Esophagus squamous epithelium (tissue), 5 donors: ENCODE measurements around the gene CACNG4. TPM values are rescaled to one million over a fixed set of nuclear protein-coding genes. Genes with fewer than 3 reads are reported as not detected.

Experiments used
- DNase-seq: peaks from one replicate; lab custom pipeline; 2025; lab: John Stamatoyannopoulos, UW
- H3K27ac ChIP-seq, 4 donors: fragments of 200-600 bp; sonication (generic); one replicate each; pipeline ENCODE4 v1.5.1; 2016 to 2019; ENCODE audit warnings: mild to moderate bottlenecking in 1 of 4
- H3K27me3 ChIP-seq, 4 donors: fragments of 200-600 bp; sonication (generic); 1 replicate in 3 of 4; 2 replicates in 1 of 4; pipeline versions ENCODE4 v1.5.1 to v1.6.0; 2017 to 2021; ENCODE audit warnings: antibody characterized with exemption in 1 of 4
- H3K36me3 ChIP-seq, 3 donors: fragments of 200-600 bp; sonication (generic); one replicate each; pipeline ENCODE4 v1.5.1; 2016 to 2019
- H3K4me1 ChIP-seq, 3 donors: fragments of 200-600 bp; sonication (generic); one replicate each; pipeline ENCODE4 v1.5.1; 2017 to 2019
- H3K4me3 ChIP-seq, 4 donors: fragments of 200-600 bp; sonication (generic); 1 replicate in 3 of 4; 2 replicates in 1 of 4; pipeline ENCODE4 v1.5.1; 2016 to 2019; ENCODE audit warnings: mild to moderate bottlenecking in 2 of 4, moderate library complexity in 1 of 4
- H3K9me3 ChIP-seq, 3 donors: fragments of 200-600 bp; sonication (generic); one replicate each; pipeline ENCODE4 v1.5.1; 2016 to 2019
- CTCF ChIP-seq, 6 experiments: fragments of 450-650 bp in 4 of 6; fragments of 200-600 bp in 2 of 6; sonication (generic) in 2 of 6; IDR thresholded peaks; one replicate each; pipeline ENCODE4 v1.5.1; 2016 to 2019; ENCODE audit warnings: antibody characterized with exemption in 6 of 6, mild to moderate bottlenecking in 4 of 6, moderate library complexity in 4 of 6
- POLR2A ChIP-seq, 4 donors: fragments of 450-650 bp; IDR thresholded peaks; one replicate each; pipeline ENCODE4 v1.6.1; 2017; ENCODE audit warnings: antibody characterized with exemption in 4 of 4, mild to moderate bottlenecking in 4 of 4, moderate library complexity in 3 of 4
- WGBS, 2 donors: methylation state at CpG; one replicate each; pipeline ENCODE4 v1.1.5; 2018; 5-methylcytosine and 5-hydroxymethylcytosine counted together
- intact Hi-C: fragments of 100-400 bp; cut with DNase I; formaldehyde crosslinking; loops from one replicate; pipeline ENCODE4 v1.15.0; 2022
- total RNA-seq, 4 donors: library from RNA; depleted of rRNA; stranded (reverse); fragments of >200 nt; gene quantifications; one replicate each; pipeline ENCODE4 v1.1.0, GENCODE V29; 2016
- donor health status: DM: yes; HTN: yes; CAD: no.

The CACNG4 gene
- total RNA-seq, 4 donors from 2014 or later = 0.08 to 0.38 (median 0.31) TPM; not detected in 1

- intact Hi-C loops = no loop called here
- DNase-seq = no peak
- Histone ChIP-seq H3K27me3 (peaks cover 0 to 87% (median 0%) of the 10 kb centered on the region in 4 donors), H3K36me3 (no peaks in the 10 kb centered on the region), H3K4me1 (peaks cover 0 to 22% (median 0%) of the 10 kb centered on the region in 3 donors), H3K4me3 (no peak overlapping the region), H3K9me3 (no peaks in the 10 kb centered on the region), H3K27ac (no peak overlapping the region)
- no peak for TF ChIP-seq POLR2A (IDR thresholded peaks at IDR 0.05)
- 74 to 86% methylated on average over 8 of the region's 8 CpGs for WGBS, 2 donors
Measured at GRCh38 chr17:66942451-66943264, 21.8 kb upstream of the CACNG4 start.

DNA sequence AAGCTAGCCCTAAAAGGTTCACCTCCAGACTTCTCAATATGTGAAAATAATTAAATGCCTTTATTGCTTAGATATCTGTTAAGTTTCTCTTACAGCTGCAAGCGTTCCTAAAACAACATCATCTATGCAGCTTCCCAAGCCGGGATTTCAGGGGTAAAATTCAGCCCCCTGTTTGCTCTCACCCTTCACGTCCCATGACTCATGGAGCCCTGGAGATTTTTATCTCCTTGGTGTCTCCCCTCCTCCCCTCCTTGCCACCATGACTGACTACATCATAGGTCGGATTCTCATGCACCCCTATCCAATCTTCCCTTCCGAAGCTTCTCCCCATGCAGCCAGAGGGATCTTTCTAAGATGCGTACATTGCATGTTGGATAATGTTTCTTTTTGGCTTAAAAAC lies 21.0 kb upstream of the CACNG4 start:
- no peak overlapping the region for H3K4me3 ChIP-seq
- peaks cover 0 to 22% (median 0%) of the 10 kb centered on the region in 3 donors for H3K4me1 ChIP-seq
- no peak overlapping the region for H3K27ac ChIP-seq
- no peaks in the 10 kb centered on the region for H3K9me3 ChIP-seq
- no peaks in the 10 kb centered on the region for H3K36me3 ChIP-seq
- intact Hi-C loops = no loop called here
- WGBS, 2 donors = 74 to 79% methylated on average over 6 of the region's 6 CpGs
- DNase-seq = no peak
- H3K27me3 ChIP-seq = peaks cover 0 to 86% (median 0%) of the 10 kb centered on the region in 4 donors
- no peak for TF ChIP-seq POLR2A (IDR thresholded peaks at IDR 0.05)
- no peak for TF ChIP-seq CTCF (IDR thresholded peaks at IDR 0.05)

DNA sequence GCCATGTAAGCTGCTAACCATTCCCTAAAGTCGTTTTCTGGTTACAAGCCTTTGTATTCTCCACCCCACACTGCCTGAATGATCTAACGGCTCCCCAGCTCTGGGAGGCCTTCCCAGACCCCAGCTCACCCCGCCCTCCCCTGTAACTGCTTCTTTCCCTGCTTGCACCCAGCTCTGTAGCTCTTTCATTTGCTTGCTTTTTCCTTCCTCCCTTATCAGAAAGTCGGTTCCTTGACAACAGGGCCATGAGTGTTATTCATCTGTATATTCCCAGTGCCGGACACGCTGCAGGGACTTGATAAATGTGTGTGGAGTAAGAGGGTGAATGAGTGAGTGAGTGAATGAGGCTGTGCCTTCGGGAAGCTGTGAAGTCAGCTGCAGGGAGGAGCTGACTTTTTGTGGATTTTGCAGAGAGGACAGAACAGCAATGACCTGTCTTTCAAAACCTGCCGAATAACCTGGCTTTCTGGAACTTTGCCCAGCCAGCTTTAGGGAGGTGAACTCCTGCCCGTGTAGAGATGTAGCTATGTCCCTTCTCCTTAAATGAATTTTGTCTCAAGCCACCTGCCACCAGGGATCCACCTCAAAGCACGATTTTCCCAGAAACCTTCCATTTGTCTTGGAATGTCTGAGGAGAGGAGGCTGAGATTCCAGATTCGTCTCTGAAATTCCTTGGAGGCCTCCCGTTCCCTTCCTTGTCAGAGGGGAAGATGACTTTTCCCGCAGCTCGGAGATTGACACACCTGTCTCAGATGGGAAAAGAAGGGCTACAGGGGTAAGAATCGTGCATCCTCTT lies 20.0 kb upstream of the CACNG4 start:
- H3K9me3 ChIP-seq = no peaks in the 10 kb centered on the region
- TF ChIP-seq CTCF (IDR thresholded peaks at IDR 0.05) (no peak), POLR2A (IDR thresholded peaks at IDR 0.05) (no peak)
- no peak overlapping the region for H3K4me3 ChIP-seq
- DNase-seq = no peak
- no peak overlapping the region for H3K27ac ChIP-seq
- peaks cover 0 to 83% (median 0%) of the 10 kb centered on the region in 4 donors for H3K27me3 ChIP-seq
- intact Hi-C loops = no loop called here
- H3K36me3 ChIP-seq = no peaks in the 10 kb centered on the region
- peaks cover 0 to 22% (median 0%) of the 10 kb centered on the region in 3 donors for H3K4me1 ChIP-seq
- WGBS, 2 donors = 27 to 31% methylated on average over 12 to 15 of the region's 15 CpGs

DNA sequence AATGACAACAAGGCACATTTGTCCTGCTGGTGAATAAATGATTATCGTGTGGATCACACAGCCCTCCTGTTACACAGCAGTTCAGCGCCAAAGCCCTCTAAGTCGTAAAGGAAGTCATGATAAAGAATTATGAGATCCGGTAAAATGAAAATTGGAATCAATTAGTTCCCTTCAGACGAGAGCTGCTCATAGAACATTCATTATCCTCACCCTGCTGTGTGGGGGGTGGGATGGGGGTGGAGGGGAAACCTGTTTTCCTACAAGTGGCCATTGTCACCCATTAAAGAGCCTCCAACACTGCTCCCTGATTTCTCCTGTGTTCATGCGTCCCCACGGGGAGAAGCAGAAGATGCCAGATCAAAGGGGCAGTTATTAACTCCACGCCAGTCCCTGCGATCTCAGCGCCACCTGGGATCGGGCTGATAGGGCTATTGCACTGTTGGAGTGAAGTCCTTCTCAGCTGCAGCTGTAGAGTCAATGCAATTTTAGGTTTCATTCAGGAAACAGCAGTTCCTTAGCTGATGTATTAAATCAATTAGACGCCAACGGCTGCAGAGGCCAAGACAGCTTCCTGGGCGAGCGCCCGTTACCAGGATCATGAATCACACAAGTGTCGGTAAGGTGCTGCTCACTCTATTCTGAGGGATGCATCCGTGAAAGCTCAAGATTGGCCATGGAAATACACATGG lies 19.2 kb upstream of the CACNG4 start:
- intact Hi-C loops = no loop called here
- no peaks in the 10 kb centered on the region for H3K9me3 ChIP-seq
- peaks cover 0 to 76% (median 0%) of the 10 kb centered on the region in 4 donors for H3K27me3 ChIP-seq
- WGBS, 2 donors = 29 to 30% methylated on average over 10 to 16 of the region's 18 CpGs
- no peak for TF ChIP-seq POLR2A (IDR thresholded peaks at IDR 0.05)
- TF ChIP-seq CTCF (IDR thresholded peaks at IDR 0.05) = no peak
- no peaks in the 10 kb centered on the region for H3K36me3 ChIP-seq
- peaks cover 0 to 22% (median 0%) of the 10 kb centered on the region in 3 donors for H3K4me1 ChIP-seq
- no peak overlapping the region for H3K4me3 ChIP-seq
- no peak overlapping the region for H3K27ac ChIP-seq
- no peak for DNase-seq

DNA sequence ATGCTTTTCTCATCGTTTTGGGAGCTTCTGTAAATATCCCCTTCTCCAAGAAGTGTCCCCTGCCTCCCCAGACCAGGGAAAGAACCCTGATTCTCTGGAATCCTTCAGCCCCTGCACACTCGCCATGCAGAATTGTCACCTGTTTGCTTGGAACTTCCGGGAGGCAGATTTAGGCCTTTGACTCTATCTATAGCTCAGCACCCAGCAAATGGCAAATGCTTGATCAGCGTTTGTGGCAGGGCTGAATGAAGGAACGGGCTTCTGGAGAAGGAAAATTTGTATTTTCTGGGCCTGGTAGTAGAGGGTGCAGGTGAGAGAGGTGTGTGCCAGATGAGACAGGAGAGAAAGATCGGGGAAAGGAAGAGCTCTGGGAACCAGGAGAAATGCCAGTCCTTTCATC lies 18.3 kb upstream of the CACNG4 start:
- intact Hi-C loops = no loop called here
- 67 to 79% methylated on average over 3 to 6 of the region's 6 CpGs for WGBS, 2 donors
- TF ChIP-seq POLR2A (IDR thresholded peaks at IDR 0.05) (no peak), CTCF (IDR thresholded peaks at IDR 0.05) (no peak)
- Histone ChIP-seq H3K4me1 (peaks cover 0 to 29% (median 4%) of the 10 kb centered on the region in 3 donors), H3K27me3 (peaks cover 0 to 66% (median 0%) of the 10 kb centered on the region in 4 donors), H3K36me3 (no peaks in the 10 kb centered on the region), H3K9me3 (no peaks in the 10 kb centered on the region), H3K27ac (no peak overlapping the region), H3K4me3 (no peak overlapping the region)
- no peak for DNase-seq
